ENCODE measurements around the gene DYNLT4.

DNA sequence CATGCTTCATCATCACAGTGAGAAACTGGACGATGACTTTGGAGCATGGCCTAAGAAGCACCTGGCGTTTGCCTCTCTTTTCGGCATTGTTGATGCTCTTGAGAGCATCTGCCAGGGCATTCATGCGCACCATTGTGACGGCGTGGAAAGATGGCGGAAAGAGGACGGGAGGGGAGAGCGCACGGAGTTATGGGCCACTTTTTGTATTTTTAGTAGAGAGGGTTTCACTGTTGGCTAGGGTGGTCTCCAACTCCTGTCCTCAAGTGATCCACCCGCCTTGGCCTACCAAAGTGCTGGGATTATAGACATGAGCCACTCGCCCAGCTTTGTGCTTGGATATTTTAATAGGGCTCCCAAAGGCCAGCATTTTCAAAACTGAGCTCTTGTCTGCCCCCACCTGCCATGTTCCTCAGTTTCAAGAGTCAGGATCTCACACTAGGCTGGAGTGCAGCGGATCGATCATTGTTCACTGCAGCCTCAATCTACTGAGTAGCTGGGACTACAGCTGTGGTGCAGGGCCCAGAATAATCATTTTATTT lies 26.5 kb downstream of the DYNLT4 start:
- TF ChIP-seq, protein P1, sequence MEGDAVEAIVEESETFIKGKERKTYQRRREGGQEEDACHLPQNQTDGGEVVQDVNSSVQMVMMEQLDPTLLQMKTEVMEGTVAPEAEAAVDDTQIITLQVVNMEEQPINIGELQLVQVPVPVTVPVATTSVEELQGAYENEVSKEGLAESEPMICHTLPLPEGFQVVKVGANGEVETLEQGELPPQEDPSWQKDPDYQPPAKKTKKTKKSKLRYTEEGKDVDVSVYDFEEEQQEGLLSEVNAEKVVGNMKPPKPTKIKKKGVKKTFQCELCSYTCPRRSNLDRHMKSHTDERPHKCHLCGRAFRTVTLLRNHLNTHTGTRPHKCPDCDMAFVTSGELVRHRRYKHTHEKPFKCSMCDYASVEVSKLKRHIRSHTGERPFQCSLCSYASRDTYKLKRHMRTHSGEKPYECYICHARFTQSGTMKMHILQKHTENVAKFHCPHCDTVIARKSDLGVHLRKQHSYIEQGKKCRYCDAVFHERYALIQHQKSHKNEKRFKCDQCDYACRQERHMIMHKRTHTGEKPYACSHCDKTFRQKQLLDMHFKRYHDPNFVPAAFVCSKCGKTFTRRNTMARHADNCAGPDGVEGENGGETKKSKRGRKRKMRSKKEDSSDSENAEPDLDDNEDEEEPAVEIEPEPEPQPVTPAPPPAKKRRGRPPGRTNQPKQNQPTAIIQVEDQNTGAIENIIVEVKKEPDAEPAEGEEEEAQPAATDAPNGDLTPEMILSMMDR (optimal IDR thresholded peaks at IDR 0.05 in 1 of 3, IDR thresholded peaks at IDR 0.05 in 1 of 3, conservative IDR thresholded peaks at IDR 0.05 in 1 of 3; ENCODE audit: extremely low read depth in 1 of 3, insufficient read depth in 2 of 3, low read length in 3 of 3), result no peak
- no peak for TF ChIP-seq EZH2 (IDR thresholded peaks at IDR 0.05; ENCODE audit: low read length)
